ENCODE measurements around the gene MSANTD7.

- TF ChIP-seq BHLHE40 (IDR thresholded peaks at IDR 0.05; ENCODE audit: borderline replicate concordance in 1 of 2, low read depth in 2 of 2, low read length in 1 of 2), result no peak
- TF ChIP-seq JUND (IDR thresholded peaks at IDR 0.05; ENCODE audit: low read depth, low read length), result no peak
- TF ChIP-seq, protein P1, sequence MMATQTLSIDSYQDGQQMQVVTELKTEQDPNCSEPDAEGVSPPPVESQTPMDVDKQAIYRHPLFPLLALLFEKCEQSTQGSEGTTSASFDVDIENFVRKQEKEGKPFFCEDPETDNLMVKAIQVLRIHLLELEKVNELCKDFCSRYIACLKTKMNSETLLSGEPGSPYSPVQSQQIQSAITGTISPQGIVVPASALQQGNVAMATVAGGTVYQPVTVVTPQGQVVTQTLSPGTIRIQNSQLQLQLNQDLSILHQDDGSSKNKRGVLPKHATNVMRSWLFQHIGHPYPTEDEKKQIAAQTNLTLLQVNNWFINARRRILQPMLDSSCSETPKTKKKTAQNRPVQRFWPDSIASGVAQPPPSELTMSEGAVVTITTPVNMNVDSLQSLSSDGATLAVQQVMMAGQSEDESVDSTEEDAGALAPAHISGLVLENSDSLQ (IDR thresholded peaks at IDR 0.05), result no peak
- TF ChIP-seq MXI1 (IDR thresholded peaks at IDR 0.05; ENCODE audit: low read depth, low read length), result no peak
- no peak for TF ChIP-seq CTCF (IDR thresholded peaks at IDR 0.05 in 2 of 3, conservative IDR thresholded peaks at IDR 0.05 in 1 of 3; ENCODE audit: control insufficient read depth in 2 of 3, extremely low read depth in 1 of 3, insufficient read depth in 1 of 3, low read depth in 3 of 3, low read length in 3 of 3)
- no peak for TF ChIP-seq POLR2A (IDR thresholded peaks at IDR 0.05; ENCODE audit: low read depth, low read length)
- no peak for TF ChIP-seq EZH2 (IDR thresholded peaks at IDR 0.05; ENCODE audit: borderline replicate concordance, control insufficient read depth, low read depth, low read length)
- TF ChIP-seq YY1 (IDR thresholded peaks at IDR 0.05; ENCODE audit: low read depth, low read length), result no peak
- no peak for TF ChIP-seq PML (IDR thresholded peaks at IDR 0.05; ENCODE audit: low read length)
- TF ChIP-seq STAT1 (conservative IDR thresholded peaks at IDR 0.05), result no peak
Measured at GRCh38 chr10:14884082-14884481, 46.0 kb downstream of the MSANTD7 start.

Measured in GM12878 (cell line).